WTC11 (cell line): Measurements from ENCODE around the gene DDC. TPM values are rescaled to one million over a fixed set of nuclear protein-coding genes. Genes with fewer than 3 reads are reported as not detected.
"Not testable (repeated sequence)": the region's sequence is repeated elsewhere in the genome, so short reads cannot be mapped to it uniquely, and the experiment has no call there.

Experiments used
- ATAC-seq: fragments of 200-7000 bp; cut with Tn5 transposase; 2 replicates; pipeline ENCODE4 v1.10.0; 2021; ENCODE audit warnings: mild to moderate bottlenecking, moderate library complexity
- CTCF ChIA-PET: fragments of 300-600 bp; sonication (Branson Sonifier 250); formaldehyde crosslinking; loops from one replicate; lab custom pipeline; 2021; ENCODE audit warnings: antibody characterized with exemption; lab: Charles Lee
- POLR2A ChIA-PET: fragments of 350-600 bp; sonication (Branson Sonifier 250); formaldehyde crosslinking; loops from one replicate; lab custom pipeline; 2021; ENCODE audit warnings: antibody characterized with exemption; lab: Charles Lee
- DNase-seq: peaks from one replicate; pipeline ENCODE4 v3.0.0; 2021; ENCODE audit warnings: low spot score
- H3K27ac Mint-ChIP-seq: 2 replicates; pipeline ENCODE4 v1.8.0; 2021; ENCODE audit warnings: mixed read lengths
- H3K27me3 Mint-ChIP-seq: 2 replicates; pipeline ENCODE4 v1.8.0; 2021; ENCODE audit warnings: low read depth, mild to moderate bottlenecking, moderate library complexity, mixed read lengths
- H3K36me3 Mint-ChIP-seq: 2 replicates; pipeline ENCODE4 v1.8.0; 2021; ENCODE audit warnings: mixed read lengths
- H3K4me1 Mint-ChIP-seq: 2 replicates; pipeline ENCODE4 v1.8.0; 2022; ENCODE audit warnings: mixed read lengths
- H3K4me3 Mint-ChIP-seq: 2 replicates; pipeline ENCODE4 v1.8.0; 2021; ENCODE audit warnings: mild to moderate bottlenecking, moderate library complexity, mixed read lengths
- H3K9me3 Mint-ChIP-seq: 2 replicates; pipeline ENCODE4 v1.8.0; 2021; ENCODE audit warnings: mixed read lengths
- ATF1 ChIP-seq: sonication (generic); formaldehyde crosslinking; IDR thresholded peaks from 2 replicates; pipeline ENCODE4 v1.8.1; 2023; ENCODE audit warnings: mild to moderate bottlenecking, moderate library complexity, missing genetic modification reagents
- ESRRA ChIP-seq: sonication (generic); formaldehyde crosslinking; IDR thresholded peaks from 2 replicates; pipeline ENCODE4 v1.8.1; 2022; ENCODE audit warnings: mild to moderate bottlenecking, missing genetic modification reagents, borderline replicate concordance
- GTF2I ChIP-seq: fragments of 250-450 bp; sonication (Bioruptor Pico); conservative IDR thresholded peaks from 2 replicates; pipeline ENCODE4 v1.4.0; 2021; ENCODE audit warnings: mild to moderate bottlenecking
- JUN ChIP-seq: sonication (generic); formaldehyde crosslinking; IDR thresholded peaks from 2 replicates; pipeline ENCODE4 v1.8.0; 2023; ENCODE audit warnings: mild to moderate bottlenecking, missing genetic modification reagents
- MXD4 ChIP-seq: fragments of 250-450 bp; sonication (Bioruptor Pico); IDR thresholded peaks from 2 replicates; pipeline ENCODE4 v1.8.0; 2021; ENCODE audit warnings: mild to moderate bottlenecking, moderate library complexity, borderline replicate concordance
- NR1H2 ChIP-seq: sonication (generic); formaldehyde crosslinking; IDR thresholded peaks from 2 replicates; pipeline ENCODE4 v1.9.0; 2021; ENCODE audit warnings: mild to moderate bottlenecking, moderate library complexity, missing genetic modification reagents
- NR3C1 ChIP-seq: sonication (generic); formaldehyde crosslinking; conservative IDR thresholded peaks from 2 replicates; pipeline ENCODE4 v1.8.1; 2023; ENCODE audit warnings: low read depth, mild to moderate bottlenecking, missing genetic modification reagents
- RELA ChIP-seq: sonication (generic); formaldehyde crosslinking; IDR thresholded peaks from 2 replicates; pipeline ENCODE4 v1.8.1; 2022; ENCODE audit warnings: missing genetic modification reagents, mild to moderate bottlenecking, borderline replicate concordance
- ZNF263 ChIP-seq: sonication (generic); formaldehyde crosslinking; IDR thresholded peaks from 2 replicates; pipeline ENCODE4 v1.8.1; 2022; ENCODE audit warnings: low read depth, mild to moderate bottlenecking, moderate library complexity, missing genetic modification reagents
- ZNF396 ChIP-seq: fragments of 250-450 bp; sonication (Bioruptor Pico); IDR thresholded peaks from 2 replicates; pipeline ENCODE4 v1.8.0; 2021; ENCODE audit warnings: mild to moderate bottlenecking, moderate library complexity, borderline replicate concordance
- ZNF423 ChIP-seq: fragments of 250-450 bp; sonication (Bioruptor Pico); IDR thresholded peaks from 2 replicates; pipeline ENCODE4 v2.1.2; 2022; ENCODE audit warnings: mild to moderate bottlenecking, moderate library complexity
- total RNA-seq: library from RNA; stranded (reverse); gene quantifications from 3 replicates; pipeline ENCODE4 v1.2.3, GENCODE V29; 2021
- TF ChIP-seq, protein P1 (sequence below): sonication (generic); formaldehyde crosslinking; conservative IDR thresholded peaks from 2 replicates; pipeline ENCODE4 v1.8.1; 2023; ENCODE audit warnings: mild to moderate bottlenecking, low read depth, missing genetic modification reagents, moderate library complexity
- TF ChIP-seq, protein P2 (sequence below): fragments of 250-450 bp; sonication (Bioruptor Pico); IDR thresholded peaks from 2 replicates; pipeline ENCODE4 v1.8.0; 2021; ENCODE audit warnings: mild to moderate bottlenecking
- TF ChIP-seq, protein P3 (sequence below): sonication (generic); formaldehyde crosslinking; IDR thresholded peaks from 2 replicates; pipeline ENCODE4 v1.8.0; 2022; ENCODE audit warnings: mild to moderate bottlenecking, missing genetic modification reagents
- TF ChIP-seq, protein P4 (sequence below): sonication (generic); formaldehyde crosslinking; conservative IDR thresholded peaks from 2 replicates; pipeline ENCODE4 v1.8.1; 2022; ENCODE audit warnings: mild to moderate bottlenecking, missing genetic modification reagents
- TF ChIP-seq, protein P5 (sequence below): sonication (generic); formaldehyde crosslinking; IDR thresholded peaks from 2 replicates; pipeline ENCODE4 v1.8.0; 2022; ENCODE audit warnings: mild to moderate bottlenecking, missing genetic modification reagents
- TF ChIP-seq, protein P6 (sequence below): sonication (generic); formaldehyde crosslinking; IDR thresholded peaks from 2 replicates; pipeline ENCODE4 v1.8.1; 2023; ENCODE audit warnings: mild to moderate bottlenecking, missing genetic modification reagents, moderate library complexity
- TF ChIP-seq, protein P7 (sequence below): sonication (generic); formaldehyde crosslinking; IDR thresholded peaks from 2 replicates; pipeline ENCODE4 v1.8.1; 2023; ENCODE audit warnings: mild to moderate bottlenecking, missing genetic modification reagents
- TF ChIP-seq, protein P8 (sequence below): sonication (generic); formaldehyde crosslinking; IDR thresholded peaks from 2 replicates; pipeline ENCODE4 v1.8.1; 2023; ENCODE audit warnings: mild to moderate bottlenecking, moderate library complexity, missing genetic modification reagents

The DDC gene
- total RNA-seq, 1 experiment from 2014 or later, result not detected

DNA sequence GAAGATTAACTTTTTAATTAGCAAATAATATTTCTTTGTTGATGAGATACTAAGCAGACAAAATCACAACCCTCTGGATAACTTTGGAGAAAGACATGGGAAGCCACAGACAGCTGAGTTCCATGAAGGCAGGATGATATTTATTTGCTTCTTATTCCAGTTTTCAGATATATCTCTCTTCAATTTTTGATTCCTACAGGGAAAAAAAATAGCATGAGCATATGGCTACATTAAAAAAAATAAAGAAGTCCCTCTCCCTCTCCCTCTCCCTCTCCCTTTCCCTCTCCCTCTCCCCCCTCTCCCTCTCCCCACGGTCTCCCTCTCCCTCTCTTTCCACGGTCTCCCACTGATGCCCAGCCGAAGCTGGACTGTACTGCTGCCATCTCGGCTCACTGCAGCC lies 106.6 kb downstream of the DDC start:
- Mint-ChIP-seq H3K36me3 (peaks cover 14% of the 10 kb centered on the region), H3K9me3 (peaks cover 20% of the 10 kb centered on the region)
- H3K27ac Mint-ChIP-seq, H3K4me1 Mint-ChIP-seq, DNase-seq, H3K4me3 Mint-ChIP-seq, ATAC-seq, POLR2A ChIA-PET, H3K27me3 Mint-ChIP-seq, CTCF ChIA-PET: not testable (repeated sequence)

DNA sequence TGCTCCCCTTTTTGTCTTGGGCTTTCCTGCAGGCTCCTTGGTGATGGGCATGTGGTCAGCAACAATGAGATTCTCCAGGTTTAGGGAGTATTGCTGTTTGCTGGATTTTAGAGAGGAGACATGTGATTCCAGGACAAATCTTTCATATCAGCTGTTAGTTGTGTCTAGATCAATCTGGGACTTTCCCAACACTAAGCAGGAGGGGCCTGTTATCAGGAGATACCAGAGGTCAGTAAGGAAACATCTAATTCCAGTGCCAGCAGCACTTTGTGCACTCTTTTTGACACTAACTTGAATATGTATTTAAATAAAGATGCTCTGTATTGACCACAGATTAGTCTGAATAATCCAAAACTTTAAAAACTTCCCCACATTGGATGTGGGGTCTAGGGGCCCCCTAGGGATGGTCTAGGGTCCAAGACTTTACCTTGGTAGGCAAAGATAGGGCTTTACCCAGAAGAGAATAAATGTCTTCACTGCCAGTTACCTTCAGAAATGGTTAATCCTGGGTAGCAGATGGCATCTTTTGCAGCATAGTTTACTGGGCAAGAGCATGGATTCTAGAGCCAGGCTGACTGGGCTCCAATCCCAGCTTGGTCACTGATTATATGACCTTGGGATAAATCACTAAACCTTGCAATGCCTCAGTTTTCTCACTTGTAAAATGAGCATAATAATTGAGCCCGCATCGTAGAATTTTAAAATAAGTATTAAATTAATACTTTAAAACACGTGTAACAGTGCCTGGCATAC lies 108.7 kb downstream of the DDC start:
- POLR2A ChIA-PET, result no interaction called here
- H3K27me3 Mint-ChIP-seq, result peaks cover 5% of the 10 kb centered on the region
- TF ChIP-seq, protein P1, sequence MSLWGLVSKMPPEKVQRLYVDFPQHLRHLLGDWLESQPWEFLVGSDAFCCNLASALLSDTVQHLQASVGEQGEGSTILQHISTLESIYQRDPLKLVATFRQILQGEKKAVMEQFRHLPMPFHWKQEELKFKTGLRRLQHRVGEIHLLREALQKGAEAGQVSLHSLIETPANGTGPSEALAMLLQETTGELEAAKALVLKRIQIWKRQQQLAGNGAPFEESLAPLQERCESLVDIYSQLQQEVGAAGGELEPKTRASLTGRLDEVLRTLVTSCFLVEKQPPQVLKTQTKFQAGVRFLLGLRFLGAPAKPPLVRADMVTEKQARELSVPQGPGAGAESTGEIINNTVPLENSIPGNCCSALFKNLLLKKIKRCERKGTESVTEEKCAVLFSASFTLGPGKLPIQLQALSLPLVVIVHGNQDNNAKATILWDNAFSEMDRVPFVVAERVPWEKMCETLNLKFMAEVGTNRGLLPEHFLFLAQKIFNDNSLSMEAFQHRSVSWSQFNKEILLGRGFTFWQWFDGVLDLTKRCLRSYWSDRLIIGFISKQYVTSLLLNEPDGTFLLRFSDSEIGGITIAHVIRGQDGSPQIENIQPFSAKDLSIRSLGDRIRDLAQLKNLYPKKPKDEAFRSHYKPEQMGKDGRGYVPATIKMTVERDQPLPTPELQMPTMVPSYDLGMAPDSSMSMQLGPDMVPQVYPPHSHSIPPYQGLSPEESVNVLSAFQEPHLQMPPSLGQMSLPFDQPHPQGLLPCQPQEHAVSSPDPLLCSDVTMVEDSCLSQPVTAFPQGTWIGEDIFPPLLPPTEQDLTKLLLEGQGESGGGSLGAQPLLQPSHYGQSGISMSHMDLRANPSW, result no peak
- TF ChIP-seq, protein P2, sequence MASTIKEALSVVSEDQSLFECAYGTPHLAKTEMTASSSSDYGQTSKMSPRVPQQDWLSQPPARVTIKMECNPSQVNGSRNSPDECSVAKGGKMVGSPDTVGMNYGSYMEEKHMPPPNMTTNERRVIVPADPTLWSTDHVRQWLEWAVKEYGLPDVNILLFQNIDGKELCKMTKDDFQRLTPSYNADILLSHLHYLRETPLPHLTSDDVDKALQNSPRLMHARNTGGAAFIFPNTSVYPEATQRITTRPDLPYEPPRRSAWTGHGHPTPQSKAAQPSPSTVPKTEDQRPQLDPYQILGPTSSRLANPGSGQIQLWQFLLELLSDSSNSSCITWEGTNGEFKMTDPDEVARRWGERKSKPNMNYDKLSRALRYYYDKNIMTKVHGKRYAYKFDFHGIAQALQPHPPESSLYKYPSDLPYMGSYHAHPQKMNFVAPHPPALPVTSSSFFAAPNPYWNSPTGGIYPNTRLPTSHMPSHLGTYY (CRISPR knock-in tag), result no peak
- TF ChIP-seq, all 79 proteins: peak for 0

DNA sequence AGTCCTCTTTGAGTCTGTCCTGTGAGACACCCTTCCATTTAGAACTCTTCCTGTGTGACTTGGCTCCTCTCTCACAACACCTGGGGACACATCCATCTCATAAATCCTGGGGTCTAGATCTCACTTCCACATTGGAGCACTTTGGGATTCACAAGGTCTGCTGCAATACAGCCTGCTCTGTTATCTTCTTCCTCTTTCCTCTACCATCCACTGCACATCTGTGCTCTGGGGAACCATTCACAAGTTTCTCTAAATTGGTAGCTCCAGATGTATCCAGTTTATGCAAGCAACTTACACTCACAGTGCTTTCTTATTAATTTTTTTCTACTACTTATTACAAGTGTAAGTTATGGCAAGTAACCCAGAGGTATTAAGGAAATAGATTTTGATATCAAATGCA lies 109.5 kb downstream of the DDC start:
- CTCF ChIA-PET, result no interaction called here
- H3K36me3 Mint-ChIP-seq, result peaks cover 12% of the 10 kb centered on the region
- H3K27ac Mint-ChIP-seq, result no peak overlapping the region
- POLR2A ChIA-PET, result no interaction called here
- peaks cover 13% of the 10 kb centered on the region for H3K9me3 Mint-ChIP-seq
- H3K27me3 Mint-ChIP-seq, result peaks cover 14% of the 10 kb centered on the region
- no peak for ATAC-seq
- H3K4me1 Mint-ChIP-seq, result peaks cover 7% of the 10 kb centered on the region
- no peak for TF ChIP-seq ZNF396 (CRISPR knock-in tag)
- TF ChIP-seq, protein P3, sequence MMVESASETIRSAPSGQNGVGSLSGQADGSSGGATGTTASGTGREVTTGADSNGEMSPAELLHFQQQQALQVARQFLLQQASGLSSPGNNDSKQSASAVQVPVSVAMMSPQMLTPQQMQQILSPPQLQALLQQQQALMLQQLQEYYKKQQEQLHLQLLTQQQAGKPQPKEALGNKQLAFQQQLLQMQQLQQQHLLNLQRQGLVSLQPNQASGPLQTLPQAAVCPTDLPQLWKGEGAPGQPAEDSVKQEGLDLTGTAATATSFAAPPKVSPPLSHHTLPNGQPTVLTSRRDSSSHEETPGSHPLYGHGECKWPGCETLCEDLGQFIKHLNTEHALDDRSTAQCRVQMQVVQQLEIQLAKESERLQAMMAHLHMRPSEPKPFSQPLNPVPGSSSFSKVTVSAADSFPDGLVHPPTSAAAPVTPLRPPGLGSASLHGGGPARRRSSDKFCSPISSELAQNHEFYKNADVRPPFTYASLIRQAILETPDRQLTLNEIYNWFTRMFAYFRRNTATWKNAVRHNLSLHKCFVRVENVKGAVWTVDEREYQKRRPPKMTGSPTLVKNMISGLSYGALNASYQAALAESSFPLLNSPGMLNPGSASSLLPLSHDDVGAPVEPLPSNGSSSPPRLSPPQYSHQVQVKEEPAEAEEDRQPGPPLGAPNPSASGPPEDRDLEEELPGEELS (CRISPR knock-in tag), result no peak
- no peak for TF ChIP-seq MXD4 (CRISPR knock-in tag)
- TF ChIP-seq, protein P4, sequence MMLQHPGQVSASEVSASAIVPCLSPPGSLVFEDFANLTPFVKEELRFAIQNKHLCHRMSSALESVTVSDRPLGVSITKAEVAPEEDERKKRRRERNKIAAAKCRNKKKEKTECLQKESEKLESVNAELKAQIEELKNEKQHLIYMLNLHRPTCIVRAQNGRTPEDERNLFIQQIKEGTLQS (CRISPR knock-in tag), result no peak
- TF ChIP-seq ESRRA (CRISPR knock-in tag), result no peak
- no peak for TF ChIP-seq ATF1 (CRISPR knock-in tag)
- no peak for TF ChIP-seq NR3C1 (CRISPR knock-in tag)
- TF ChIP-seq, protein P5, sequence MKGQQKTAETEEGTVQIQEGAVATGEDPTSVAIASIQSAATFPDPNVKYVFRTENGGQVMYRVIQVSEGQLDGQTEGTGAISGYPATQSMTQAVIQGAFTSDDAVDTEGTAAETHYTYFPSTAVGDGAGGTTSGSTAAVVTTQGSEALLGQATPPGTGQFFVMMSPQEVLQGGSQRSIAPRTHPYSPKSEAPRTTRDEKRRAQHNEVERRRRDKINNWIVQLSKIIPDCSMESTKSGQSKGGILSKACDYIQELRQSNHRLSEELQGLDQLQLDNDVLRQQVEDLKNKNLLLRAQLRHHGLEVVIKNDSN (CRISPR knock-in tag), result no peak
- no peak for TF ChIP-seq ZNF423 (CRISPR knock-in tag)
- TF ChIP-seq NR1H2 (CRISPR knock-in tag), result no peak
- no peak for TF ChIP-seq RELA
- TF ChIP-seq GTF2I, result no peak
- TF ChIP-seq, protein P6, sequence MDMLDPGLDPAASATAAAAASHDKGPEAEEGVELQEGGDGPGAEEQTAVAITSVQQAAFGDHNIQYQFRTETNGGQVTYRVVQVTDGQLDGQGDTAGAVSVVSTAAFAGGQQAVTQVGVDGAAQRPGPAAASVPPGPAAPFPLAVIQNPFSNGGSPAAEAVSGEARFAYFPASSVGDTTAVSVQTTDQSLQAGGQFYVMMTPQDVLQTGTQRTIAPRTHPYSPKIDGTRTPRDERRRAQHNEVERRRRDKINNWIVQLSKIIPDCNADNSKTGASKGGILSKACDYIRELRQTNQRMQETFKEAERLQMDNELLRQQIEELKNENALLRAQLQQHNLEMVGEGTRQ (CRISPR knock-in tag), result no peak
- TF ChIP-seq JUN (CRISPR knock-in tag), result no peak
- TF ChIP-seq, protein P7, sequence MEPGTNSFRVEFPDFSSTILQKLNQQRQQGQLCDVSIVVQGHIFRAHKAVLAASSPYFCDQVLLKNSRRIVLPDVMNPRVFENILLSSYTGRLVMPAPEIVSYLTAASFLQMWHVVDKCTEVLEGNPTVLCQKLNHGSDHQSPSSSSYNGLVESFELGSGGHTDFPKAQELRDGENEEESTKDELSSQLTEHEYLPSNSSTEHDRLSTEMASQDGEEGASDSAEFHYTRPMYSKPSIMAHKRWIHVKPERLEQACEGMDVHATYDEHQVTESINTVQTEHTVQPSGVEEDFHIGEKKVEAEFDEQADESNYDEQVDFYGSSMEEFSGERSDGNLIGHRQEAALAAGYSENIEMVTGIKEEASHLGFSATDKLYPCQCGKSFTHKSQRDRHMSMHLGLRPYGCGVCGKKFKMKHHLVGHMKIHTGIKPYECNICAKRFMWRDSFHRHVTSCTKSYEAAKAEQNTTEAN (CRISPR knock-in tag), result no peak
- no peak for TF ChIP-seq ZNF263 (CRISPR knock-in tag)
- TF ChIP-seq, protein P8, sequence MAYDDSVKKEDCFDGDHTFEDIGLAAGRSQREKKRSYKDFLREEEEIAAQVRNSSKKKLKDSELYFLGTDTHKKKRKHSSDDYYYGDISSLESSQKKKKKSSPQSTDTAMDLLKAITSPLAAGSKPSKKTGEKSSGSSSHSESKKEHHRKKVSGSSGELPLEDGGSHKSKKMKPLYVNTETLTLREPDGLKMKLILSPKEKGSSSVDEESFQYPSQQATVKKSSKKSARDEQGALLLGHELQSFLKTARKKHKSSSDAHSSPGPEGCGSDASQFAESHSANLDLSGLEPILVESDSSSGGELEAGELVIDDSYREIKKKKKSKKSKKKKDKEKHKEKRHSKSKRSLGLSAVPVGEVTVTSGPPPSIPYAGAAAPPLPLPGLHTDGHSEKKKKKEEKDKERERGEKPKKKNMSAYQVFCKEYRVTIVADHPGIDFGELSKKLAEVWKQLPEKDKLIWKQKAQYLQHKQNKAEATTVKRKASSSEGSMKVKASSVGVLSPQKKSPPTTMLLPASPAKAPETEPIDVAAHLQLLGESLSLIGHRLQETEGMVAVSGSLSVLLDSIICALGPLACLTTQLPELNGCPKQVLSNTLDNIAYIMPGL (CRISPR knock-in tag), result no peak
- DNase-seq, result no peak
- H3K4me3 Mint-ChIP-seq, result no peak overlapping the region

More for the DNA sequence above, 108.7 kb downstream of the DDC start:
- peaks cover 19% of the 10 kb centered on the region for H3K9me3 Mint-ChIP-seq
- ATAC-seq, result no peak
- no peak overlapping the region for H3K27ac Mint-ChIP-seq
- 0 out of 2 replicates have a peak, but pooled peaks cover 3% of the 10 kb centered on the region for H3K4me1 Mint-ChIP-seq
- H3K36me3 Mint-ChIP-seq, result peaks cover 14% of the 10 kb centered on the region
- no peak for DNase-seq
- H3K4me3 Mint-ChIP-seq, result no peak overlapping the region
- CTCF ChIA-PET, result no interaction called here
